Measurements from ENCODE around the gene FAM222A. TPM values are rescaled to one million over a fixed set of nuclear protein-coding genes. Genes with fewer than 3 reads are reported as not detected.

FAM222A gene
- total RNA-seq, 4 donors from 2014 or later: 4.8 to 7.2 (median 6.1) TPM

GRCh38 chr12:109726511-109727038, 12.9 kb downstream of the FAM222A start:
- H3K4me3 ChIP-seq (ENCODE audit: low read depth, poor library complexity, severe bottlenecking): no peak overlapping the region
- DNase-seq (ENCODE audit: low spot score in 2 of 2): no peak
- intact Hi-C loops (cut with DNase I; ENCODE audit: low total_unique reads): no loop called here
- WGBS, 2 donors: 56 to 73% methylated on average over 9 to 12 of the region's 12 CpGs
- TF ChIP-seq CTCF (IDR thresholded peaks at IDR 0.05): no peak
- no peak for TF ChIP-seq POLR2A (IDR thresholded peaks at IDR 0.05)

GRCh38 chr12:109727039-109727723, 13.6 kb downstream of the FAM222A start:
- TF ChIP-seq POLR2A (IDR thresholded peaks at IDR 0.05) (no peak), CTCF (IDR thresholded peaks at IDR 0.05) (no peak)
- intact Hi-C loops (cut with DNase I; ENCODE audit: low total_unique reads): no loop called here
- WGBS, 2 donors: 52 to 66% methylated on average over 17 to 18 of the region's 18 CpGs
- DNase-seq (ENCODE audit: low spot score in 2 of 2): no peak
- H3K4me3 ChIP-seq (ENCODE audit: low read depth, poor library complexity, severe bottlenecking): no peak overlapping the region

- intact Hi-C loops (cut with DNase I; ENCODE audit: low total_unique reads): no loop called here
- no peak overlapping the region for H3K4me3 ChIP-seq (ENCODE audit: low read depth, poor library complexity, severe bottlenecking)
- WGBS, 2 donors: 55 to 66% methylated on average over 14 of the region's 14 CpGs
- peak in 1 of 2 donors; percentile 84 for DNase-seq (ENCODE audit: low spot score in 2 of 2)
- no peak for TF ChIP-seq POLR2A (IDR thresholded peaks at IDR 0.05)
- no peak for TF ChIP-seq CTCF (IDR thresholded peaks at IDR 0.05)
Measured at GRCh38 chr12:109727746-109728726, 14.4 kb downstream of the FAM222A start.

GRCh38 chr12:109728921-109729320, 15.3 kb downstream of the FAM222A start:
- H3K4me3 ChIP-seq (ENCODE audit: low read depth, poor library complexity, severe bottlenecking): no peak overlapping the region
- WGBS, 2 donors: 32 to 50% methylated on average over 1 of the region's 1 CpG
- no peak for DNase-seq (ENCODE audit: low spot score in 2 of 2)
- TF ChIP-seq POLR2A (IDR thresholded peaks at IDR 0.05) (no peak), CTCF (IDR thresholded peaks at IDR 0.05) (no peak)
- intact Hi-C loops (cut with DNase I; ENCODE audit: low total_unique reads): no loop called here

- WGBS, 2 donors: 38 to 70% methylated on average over 18 of the region's 18 CpGs
- no peak for TF ChIP-seq POLR2A (IDR thresholded peaks at IDR 0.05)
- no peak for TF ChIP-seq CTCF (IDR thresholded peaks at IDR 0.05)
- no peak overlapping the region for H3K4me3 ChIP-seq (ENCODE audit: low read depth, poor library complexity, severe bottlenecking)
- intact Hi-C loops (cut with DNase I; ENCODE audit: low total_unique reads): no loop called here
- DNase-seq (ENCODE audit: low spot score in 2 of 2): peak in 1 of 2 donors; percentile 82
Measured at GRCh38 chr12:109729371-109729781, 15.8 kb downstream of the FAM222A start.

Data from lower leg skin (tissue), 4 donors.